Fibroblast of lung (primary cell): ENCODE data around the gene SLFN12L.

Source experiments
- EZH2 ChIP-seq: IDR thresholded peaks from 2 replicates; pipeline ENCODE4 v1.5.1; 2012; ENCODE audit warnings: low read length, control low read depth, mild to moderate bottlenecking; ENCODE audit errors: missing control alignments
- TF ChIP-seq, protein P1 (sequence below), 2 donors: IDR thresholded peaks in 1 of 2; conservative IDR thresholded peaks in 1 of 2; 1 replicate in 1 of 2; 2 replicates in 1 of 2; pipeline ENCODE4 v1.5.1; 2011 to 2012; ENCODE audit warnings: low read length in 2 of 2, control low read depth in 1 of 2, inconsistent platforms in 1 of 2, low read depth in 1 of 2, mild to moderate bottlenecking in 1 of 2

GRCh38 chr17:35486920-35487732 is 50.4 kb downstream of the SLFN12L start:
- TF ChIP-seq, protein P1, sequence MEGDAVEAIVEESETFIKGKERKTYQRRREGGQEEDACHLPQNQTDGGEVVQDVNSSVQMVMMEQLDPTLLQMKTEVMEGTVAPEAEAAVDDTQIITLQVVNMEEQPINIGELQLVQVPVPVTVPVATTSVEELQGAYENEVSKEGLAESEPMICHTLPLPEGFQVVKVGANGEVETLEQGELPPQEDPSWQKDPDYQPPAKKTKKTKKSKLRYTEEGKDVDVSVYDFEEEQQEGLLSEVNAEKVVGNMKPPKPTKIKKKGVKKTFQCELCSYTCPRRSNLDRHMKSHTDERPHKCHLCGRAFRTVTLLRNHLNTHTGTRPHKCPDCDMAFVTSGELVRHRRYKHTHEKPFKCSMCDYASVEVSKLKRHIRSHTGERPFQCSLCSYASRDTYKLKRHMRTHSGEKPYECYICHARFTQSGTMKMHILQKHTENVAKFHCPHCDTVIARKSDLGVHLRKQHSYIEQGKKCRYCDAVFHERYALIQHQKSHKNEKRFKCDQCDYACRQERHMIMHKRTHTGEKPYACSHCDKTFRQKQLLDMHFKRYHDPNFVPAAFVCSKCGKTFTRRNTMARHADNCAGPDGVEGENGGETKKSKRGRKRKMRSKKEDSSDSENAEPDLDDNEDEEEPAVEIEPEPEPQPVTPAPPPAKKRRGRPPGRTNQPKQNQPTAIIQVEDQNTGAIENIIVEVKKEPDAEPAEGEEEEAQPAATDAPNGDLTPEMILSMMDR (conservative IDR thresholded peaks at IDR 0.05 in 1 of 2, IDR thresholded peaks at IDR 0.05 in 1 of 2; ENCODE audit: low read depth in 1 of 2, low read length in 2 of 2), result no peak
- TF ChIP-seq EZH2, result peak; percentile 66
